SK-N-SH (cell line): ENCODE measurements around the gene NKAPL.

Experiments used
- CTCF ChIP-seq: fragments of 200-600 bp; sonication (generic); IDR thresholded peaks from 2 replicates; pipeline ENCODE4 v1.6.1; 2017; ENCODE audit warnings: antibody characterized with exemption, mild to moderate bottlenecking, moderate library complexity
- MAX ChIP-seq: IDR thresholded peaks from 2 replicates; pipeline ENCODE4 v1.4.0; 2012; ENCODE audit warnings: low read depth
- POLR2AphosphoS5 ChIP-seq: IDR thresholded peaks from 2 replicates; pipeline ENCODE4 v1.6.1; 2012; ENCODE audit warnings: low read depth, low read length
- RFX5 ChIP-seq: IDR thresholded peaks from 2 replicates; pipeline ENCODE4 v1.6.1; 2012; ENCODE audit warnings: mild to moderate bottlenecking, improper control_type of control experiment, low read length
- YY1 ChIP-seq: IDR thresholded peaks from 2 replicates; pipeline ENCODE4 v1.4.0; 2012; ENCODE audit warnings: low read depth, mild to moderate bottlenecking

- TF ChIP-seq CTCF = no peak
- no peak for TF ChIP-seq RFX5
- TF ChIP-seq MAX = no peak
- no peak for TF ChIP-seq YY1
- TF ChIP-seq POLR2AphosphoS5 = no peak
Observed at GRCh38 chr6:28209753-28210535, 49.2 kb upstream of the NKAPL start.
